ENCODE results near the gene PLEKHA5.

DNA sequence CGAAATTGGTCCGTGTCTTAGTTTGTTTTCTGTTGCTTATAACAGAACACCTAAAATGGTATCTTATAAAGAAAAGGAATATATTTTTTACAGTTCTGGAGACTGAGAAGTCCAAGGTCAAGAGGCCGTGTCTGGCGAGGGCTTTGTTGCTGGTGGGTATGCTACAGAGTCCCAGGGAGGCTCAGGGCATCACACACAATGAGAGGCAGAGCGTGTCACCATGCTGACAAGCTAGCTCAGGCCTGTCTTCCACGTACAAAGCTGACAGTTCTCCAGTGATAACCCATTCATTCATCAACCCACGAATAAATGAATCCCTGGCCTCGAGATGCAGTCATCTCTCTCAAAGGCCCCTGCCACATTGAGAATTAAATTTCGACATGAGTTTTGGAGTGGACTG is 253.0 kb downstream of the PLEKHA5 start:
- no peak for TF ChIP-seq EZH2 (IDR thresholded peaks at IDR 0.05; ENCODE audit: low read length)
- TF ChIP-seq, protein P1, sequence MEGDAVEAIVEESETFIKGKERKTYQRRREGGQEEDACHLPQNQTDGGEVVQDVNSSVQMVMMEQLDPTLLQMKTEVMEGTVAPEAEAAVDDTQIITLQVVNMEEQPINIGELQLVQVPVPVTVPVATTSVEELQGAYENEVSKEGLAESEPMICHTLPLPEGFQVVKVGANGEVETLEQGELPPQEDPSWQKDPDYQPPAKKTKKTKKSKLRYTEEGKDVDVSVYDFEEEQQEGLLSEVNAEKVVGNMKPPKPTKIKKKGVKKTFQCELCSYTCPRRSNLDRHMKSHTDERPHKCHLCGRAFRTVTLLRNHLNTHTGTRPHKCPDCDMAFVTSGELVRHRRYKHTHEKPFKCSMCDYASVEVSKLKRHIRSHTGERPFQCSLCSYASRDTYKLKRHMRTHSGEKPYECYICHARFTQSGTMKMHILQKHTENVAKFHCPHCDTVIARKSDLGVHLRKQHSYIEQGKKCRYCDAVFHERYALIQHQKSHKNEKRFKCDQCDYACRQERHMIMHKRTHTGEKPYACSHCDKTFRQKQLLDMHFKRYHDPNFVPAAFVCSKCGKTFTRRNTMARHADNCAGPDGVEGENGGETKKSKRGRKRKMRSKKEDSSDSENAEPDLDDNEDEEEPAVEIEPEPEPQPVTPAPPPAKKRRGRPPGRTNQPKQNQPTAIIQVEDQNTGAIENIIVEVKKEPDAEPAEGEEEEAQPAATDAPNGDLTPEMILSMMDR (optimal IDR thresholded peaks at IDR 0.05 in 1 of 3, IDR thresholded peaks at IDR 0.05 in 1 of 3, conservative IDR thresholded peaks at IDR 0.05 in 1 of 3; ENCODE audit: extremely low read depth in 1 of 3, insufficient read depth in 2 of 3, low read length in 3 of 3), result no peak

Data from keratinocyte (primary cell).